Loucy (cell line): ENCODE results near the gene LAMTOR1.

Source experiments
- H2AFZ ChIP-seq: fragments of 200-600 bp; sonication (generic); 2 replicates; pipeline ENCODE4 v1.6.0; 2016; ENCODE audit warnings: antibody characterized with exemption, mild to moderate bottlenecking, low read length, moderate library complexity
- H3F3A ChIP-seq: fragments of 200-600 bp; 2 replicates; pipeline ENCODE4 v1.6.0; 2016; ENCODE audit warnings: antibody characterized with exemption, low read depth, mild to moderate bottlenecking
- H3K27me3 ChIP-seq: fragments of 200-600 bp; sonication (generic); 2 replicates; pipeline ENCODE4 v1.6.1; 2014; ENCODE audit warnings: low read length, mild to moderate bottlenecking; ENCODE audit not compliant: insufficient read depth, poor library complexity, severe bottlenecking
- H3K36me3 ChIP-seq: fragments of 200-600 bp; sonication (generic); 2 replicates; pipeline ENCODE4 v1.6.1; 2016; ENCODE audit warnings: low read length; ENCODE audit not compliant: insufficient read depth
- H3K4me1 ChIP-seq: fragments of 200-600 bp; sonication (generic); 2 replicates; pipeline ENCODE4 v1.5.1; 2014; ENCODE audit warnings: low read length, mild to moderate bottlenecking; ENCODE audit not compliant: insufficient read depth, poor library complexity, severe bottlenecking
- H3K4me2 ChIP-seq: fragments of 200-600 bp; sonication (generic); 2 replicates; pipeline ENCODE4 v1.6.0; 2014; ENCODE audit warnings: antibody characterized with exemption, low read length, low read depth, mild to moderate bottlenecking; ENCODE audit not compliant: poor library complexity, severe bottlenecking
- H3K4me3 ChIP-seq: fragments of 200-600 bp; sonication (generic); 2 replicates; pipeline ENCODE4 v1.5.1; 2014; ENCODE audit warnings: low read length, mild to moderate bottlenecking, mixed read lengths; ENCODE audit not compliant: poor library complexity, severe bottlenecking
- H3K79me2 ChIP-seq: fragments of 200-600 bp; sonication (generic); 2 replicates; pipeline ENCODE4 v1.6.1; 2014; ENCODE audit warnings: low read length; ENCODE audit not compliant: insufficient read depth
- H3K9ac ChIP-seq: fragments of 200-600 bp; sonication (generic); 2 replicates; pipeline ENCODE4 v1.6.0; 2014; ENCODE audit warnings: mild to moderate bottlenecking, low read depth, low read length, moderate library complexity; ENCODE audit not compliant: poor library complexity, severe bottlenecking
- H3K9me2 ChIP-seq: fragments of 200-600 bp; sonication (generic); replicated peaks from 2 replicates; pipeline ENCODE4 v1.6.1; 2016; ENCODE audit warnings: low read depth, low read length, mixed read lengths
- H3K9me3 ChIP-seq: fragments of 200-600 bp; sonication (generic); 2 replicates; pipeline ENCODE4 v1.6.1; 2014; ENCODE audit warnings: mild to moderate bottlenecking, antibody characterized with exemption, low read length, low read depth; ENCODE audit not compliant: insufficient read depth
- H4K20me1 ChIP-seq: fragments of 200-600 bp; sonication (generic); 2 replicates; pipeline ENCODE4 v1.6.0; 2014; ENCODE audit warnings: antibody characterized with exemption, low read length, mild to moderate bottlenecking; ENCODE audit not compliant: insufficient read depth, poor library complexity, severe bottlenecking
- EZH2phosphoT487 ChIP-seq: fragments of 200-600 bp; IDR thresholded peaks from 2 replicates; pipeline ENCODE4 v1.6.1; 2018; ENCODE audit warnings: antibody characterized with exemption, mild to moderate bottlenecking, moderate library complexity, borderline replicate concordance
- TF ChIP-seq, protein P1 (sequence below): fragments of 200-600 bp; sonication (generic); conservative IDR thresholded peaks from 2 replicates; pipeline ENCODE4 v1.5.1; 2014; ENCODE audit warnings: mild to moderate bottlenecking, antibody characterized with exemption, low read length

LAMTOR1 gene

DNA sequence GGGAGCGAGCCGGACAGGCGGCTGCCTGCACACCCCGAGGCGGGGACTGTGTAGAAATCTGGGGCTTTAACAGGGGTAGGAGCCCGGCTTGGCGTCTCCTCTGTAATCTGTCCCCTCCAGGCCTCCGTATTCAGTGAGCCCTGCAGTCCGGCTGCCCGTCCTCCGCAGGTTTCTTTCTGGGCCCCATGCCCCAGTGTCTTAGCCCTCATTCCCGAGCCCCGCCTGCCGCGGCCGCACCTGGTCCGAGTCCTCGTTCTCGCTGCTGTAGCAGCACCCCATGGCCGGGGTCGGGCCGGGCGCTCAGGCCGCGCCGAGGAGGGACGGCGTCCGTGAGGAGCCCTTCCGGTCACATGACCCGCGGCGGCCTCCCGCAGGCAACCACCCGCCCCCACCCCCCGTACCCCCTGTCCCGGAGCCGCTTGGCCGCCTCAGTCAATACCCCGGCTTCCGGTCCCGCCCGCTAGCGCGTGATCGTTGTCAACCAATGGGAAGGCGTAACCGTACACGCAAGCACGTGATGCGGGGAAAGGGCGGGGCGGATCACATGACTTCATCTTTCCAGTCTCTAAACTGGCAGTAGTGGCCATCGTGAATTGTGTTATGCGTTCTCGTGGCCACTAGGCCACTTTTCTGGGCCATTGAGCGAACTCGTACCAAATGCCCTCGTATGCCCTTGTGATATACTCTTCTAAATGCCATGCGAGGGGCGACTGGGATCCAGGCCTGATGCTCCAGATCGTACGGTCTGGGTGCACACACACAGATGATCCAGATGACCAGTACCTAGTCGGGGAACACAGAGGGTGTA, at the start of gene LAMTOR1:
LAMTOR1 (minus strand) TSS at position 352 of the 808 bp plus-strand sequence; CDS start at position 279, 73 bp downstream.
- Histone ChIP-seq H3K79me2 (peaks cover 42% of the 10 kb centered on the region), H3K4me1 (peaks cover 45% of the 10 kb centered on the region), H3K27me3 (no peaks in the 10 kb centered on the region), H3K4me3 (peak within 1 kb of the TSS; percentile 99), H3K9me2 (no peaks in the 10 kb centered on the region), H3K4me2 (peak within 1 kb of the TSS; percentile 96), H3K9me3 (no peaks in the 10 kb centered on the region), H3K36me3 (peaks cover 7% of the 10 kb centered on the region; the same call in 1 of the 2 replicates), H3K9ac (peak within 1 kb of the TSS; percentile 98), H4K20me1 (peaks cover 4% of the 10 kb centered on the region), H2AFZ (peak within 1 kb of the TSS; percentile 64), H3F3A (peaks cover 7% of the 10 kb centered on the region; the same call in 1 of the 2 replicates)
- TF ChIP-seq EZH2phosphoT487, result no peak
- TF ChIP-seq, protein P1, sequence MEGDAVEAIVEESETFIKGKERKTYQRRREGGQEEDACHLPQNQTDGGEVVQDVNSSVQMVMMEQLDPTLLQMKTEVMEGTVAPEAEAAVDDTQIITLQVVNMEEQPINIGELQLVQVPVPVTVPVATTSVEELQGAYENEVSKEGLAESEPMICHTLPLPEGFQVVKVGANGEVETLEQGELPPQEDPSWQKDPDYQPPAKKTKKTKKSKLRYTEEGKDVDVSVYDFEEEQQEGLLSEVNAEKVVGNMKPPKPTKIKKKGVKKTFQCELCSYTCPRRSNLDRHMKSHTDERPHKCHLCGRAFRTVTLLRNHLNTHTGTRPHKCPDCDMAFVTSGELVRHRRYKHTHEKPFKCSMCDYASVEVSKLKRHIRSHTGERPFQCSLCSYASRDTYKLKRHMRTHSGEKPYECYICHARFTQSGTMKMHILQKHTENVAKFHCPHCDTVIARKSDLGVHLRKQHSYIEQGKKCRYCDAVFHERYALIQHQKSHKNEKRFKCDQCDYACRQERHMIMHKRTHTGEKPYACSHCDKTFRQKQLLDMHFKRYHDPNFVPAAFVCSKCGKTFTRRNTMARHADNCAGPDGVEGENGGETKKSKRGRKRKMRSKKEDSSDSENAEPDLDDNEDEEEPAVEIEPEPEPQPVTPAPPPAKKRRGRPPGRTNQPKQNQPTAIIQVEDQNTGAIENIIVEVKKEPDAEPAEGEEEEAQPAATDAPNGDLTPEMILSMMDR, result peak; percentile 42

DNA sequence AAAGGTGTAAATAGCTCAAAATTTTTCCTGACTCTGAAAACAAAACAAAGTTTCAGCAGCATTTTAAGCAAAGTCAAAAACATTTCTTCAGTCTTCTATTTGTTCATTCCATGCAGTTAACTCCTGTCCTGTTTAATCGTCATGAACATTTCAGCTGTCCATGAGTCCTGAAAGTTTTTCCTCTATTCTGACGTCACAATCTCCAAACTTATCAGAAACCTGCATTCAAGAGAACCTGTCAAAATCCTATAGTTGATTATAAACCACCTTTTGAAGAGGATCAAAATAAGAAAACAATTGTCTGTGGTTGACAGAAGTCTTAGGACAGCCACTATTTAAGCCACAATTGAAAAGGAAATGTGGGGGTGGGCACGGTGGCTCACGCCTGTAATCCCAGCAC, 47.8 kb upstream of the LAMTOR1 start:
- TF ChIP-seq, protein P1, result no peak
- no peak for TF ChIP-seq EZH2phosphoT487
- no peaks in the 10 kb centered on the region for H3K9me2 ChIP-seq
- no peak overlapping the region for H3K4me3 ChIP-seq
- no peaks in the 10 kb centered on the region for H3K4me1 ChIP-seq
- no peaks in the 10 kb centered on the region for H3K79me2 ChIP-seq
- no peaks in the 10 kb centered on the region for H3F3A ChIP-seq
- H3K4me2 ChIP-seq, result no peak overlapping the region
- H3K27me3 ChIP-seq, result no peaks in the 10 kb centered on the region
- no peaks in the 10 kb centered on the region for H4K20me1 ChIP-seq
- H2AFZ ChIP-seq, result no peak overlapping the region
- no peak overlapping the region for H3K9ac ChIP-seq
- no peaks in the 10 kb centered on the region for H3K9me3 ChIP-seq
- H3K36me3 ChIP-seq, result no peaks in the 10 kb centered on the region

DNA sequence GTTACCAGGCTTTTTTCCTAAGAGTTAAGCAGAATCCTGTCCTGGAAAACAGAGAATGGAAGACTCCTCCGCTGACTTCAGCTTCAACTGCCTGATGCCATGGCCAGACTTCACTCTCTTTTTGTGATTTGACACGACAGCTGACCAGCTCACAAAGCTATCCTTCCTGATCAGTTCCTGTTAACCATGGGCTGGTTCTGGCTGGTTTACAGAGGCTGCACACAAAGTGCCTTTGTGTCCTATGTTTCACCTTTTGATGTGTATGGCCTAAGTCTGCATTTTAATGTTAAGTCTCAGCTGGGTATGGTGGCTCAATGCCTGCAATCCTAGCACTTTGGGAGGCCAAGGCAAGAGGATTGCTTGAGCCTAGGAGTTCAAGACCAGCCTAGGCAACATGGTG, 43.5 kb upstream of the LAMTOR1 start:
- Histone ChIP-seq H3K4me1 (no peaks in the 10 kb centered on the region), H3K9ac (no peak overlapping the region), H4K20me1 (no peaks in the 10 kb centered on the region), H3K9me3 (no peaks in the 10 kb centered on the region), H3K9me2 (no peaks in the 10 kb centered on the region), H3F3A (no peaks in the 10 kb centered on the region), H3K4me2 (no peak overlapping the region), H3K27me3 (no peaks in the 10 kb centered on the region), H3K79me2 (no peaks in the 10 kb centered on the region), H3K36me3 (no peaks in the 10 kb centered on the region), H2AFZ (no peak overlapping the region), H3K4me3 (no peak overlapping the region)
- no peak for TF ChIP-seq EZH2phosphoT487
- TF ChIP-seq, protein P1, result no peak
